ENCODE data around the gene LRRN3. TPM values are rescaled to one million over a fixed set of nuclear protein-coding genes. Genes with fewer than 3 reads are reported as not detected.

The LRRN3 gene
- polyA plus RNA-seq, 1 of the 3 experiments (the other 2 are of a cell fraction) = 2.1 TPM

GRCh38 chr7:111085356-111085755 is 5.6 kb upstream of the LRRN3 start (continued):
- no peak for TF ChIP-seq REST (IDR thresholded peaks at IDR 0.05; ENCODE audit: low read depth, low read length)

- peaks cover 7% of the 10 kb centered on the region; the same call in 1 of the 2 replicates for H3K9me3 ChIP-seq
- no peak overlapping the region for H3K4me2 ChIP-seq
- no peaks in the 10 kb centered on the region for H4K20me1 ChIP-seq (ENCODE audit: insufficient read depth)
- WGBS (ENCODE audit: low lambda C conversion rate) = 89% methylated on average over 2 of the region's 2 CpGs
- H3K9ac ChIP-seq = no peak overlapping the region
- ChIA-PET POLR2A (no interaction called here), CTCF (interaction anchor here (1.5 kb wide), 1 partner anchor 13 kb away, joined by 4 read pairs; no protein-coding TSS in a partner anchor)
- TF ChIP-seq TCF12 (IDR thresholded peaks at IDR 0.05) = 0 out of 2 replicates have a peak, but pooled peaks have one; percentile 16
- TF ChIP-seq NRF1 (IDR thresholded peaks at IDR 0.05; ENCODE audit: low read depth, low read length) = no peak
- no peaks in the 10 kb centered on the region for H3K27me3 ChIP-seq (ENCODE audit: insufficient read depth)
- no peaks in the 10 kb centered on the region for H3K79me2 ChIP-seq (ENCODE audit: insufficient read depth)
- H3K4me1 ChIP-seq (ENCODE audit: control insufficient read depth in 1 of 2, insufficient read depth in 2 of 2, low read depth in 1 of 2, low read length in 1 of 2) = peaks cover 7% of the 10 kb centered on the region in 2 experiments; a peak in 2 of 4 replicates
- peaks cover 4% of the 10 kb centered on the region for H3F3A ChIP-seq (replicated peaks; ENCODE audit: insufficient read depth)
- no peak overlapping the region for H3K4me3 ChIP-seq (ENCODE audit: low read depth in 2 of 2, low read length in 1 of 2)
- no peak overlapping the region for H3K27ac ChIP-seq (ENCODE audit: low read depth in 2 of 2, low read length in 1 of 2)
- no peak for DNase-seq
- H3K36me3 ChIP-seq (replicated peaks in 1 of 2; ENCODE audit: control insufficient read depth in 1 of 2, insufficient read depth in 2 of 2, low read length in 1 of 2) = no peaks in the 10 kb centered on the region
- no peaks in the 10 kb centered on the region for H3K9me2 ChIP-seq
- H2AFZ ChIP-seq (ENCODE audit: low read depth) = no peak overlapping the region
These were observed 4.4 kb upstream of the LRRN3 start for GRCh38 chr7:111086532-111086931.

GRCh38 chr7:111088328-111088727 is 2.6 kb upstream of the LRRN3 start:
- Histone ChIP-seq H3K9me2 (no peaks in the 10 kb centered on the region), H3K9me3 (peaks cover 7% of the 10 kb centered on the region; the same call in 1 of the 2 replicates), H3K79me2 (ENCODE audit: insufficient read depth) (no peaks in the 10 kb centered on the region), H3K27me3 (ENCODE audit: insufficient read depth) (no peaks in the 10 kb centered on the region), H3K36me3 (replicated peaks in 1 of 2; ENCODE audit: control insufficient read depth in 1 of 2, insufficient read depth in 2 of 2, low read length in 1 of 2) (no peaks in the 10 kb centered on the region), H3K27ac (ENCODE audit: low read depth in 2 of 2, low read length in 1 of 2) (no peak overlapping the region), H2AFZ (ENCODE audit: low read depth) (no peak overlapping the region), H4K20me1 (ENCODE audit: insufficient read depth) (no peaks in the 10 kb centered on the region), H3K4me2 (no peak overlapping the region), H3F3A (replicated peaks; ENCODE audit: insufficient read depth) (peaks cover 4% of the 10 kb centered on the region), H3K4me1 (ENCODE audit: control insufficient read depth in 1 of 2, insufficient read depth in 2 of 2, low read depth in 1 of 2, low read length in 1 of 2) (peaks cover 5 to 8% of the 10 kb centered on the region in 2 experiments; a peak in 2 of 4 replicates), H3K4me3 (ENCODE audit: low read depth in 2 of 2, low read length in 1 of 2) (no peak overlapping the region), H3K9ac (no peak overlapping the region)
- ChIA-PET CTCF (no interaction called here), POLR2A (no interaction called here)
- TF ChIP-seq USF2 (IDR thresholded peaks at IDR 0.05; ENCODE audit: borderline replicate concordance, low read depth, low read length) (no peak), REST (IDR thresholded peaks at IDR 0.05; ENCODE audit: low read depth, low read length) (no peak), POLR2AphosphoS5 (IDR thresholded peaks at IDR 0.05; ENCODE audit: low read depth, low read length) (no peak)
- no peak for DNase-seq
- WGBS (ENCODE audit: low lambda C conversion rate) = 96% methylated on average over 1 of the region's 1 CpG

Measured in SK-N-SH (cell line).